CD4-positive, alpha-beta T cell treated with Interleukin-2 at 100 ng/mL for 4 hours (primary cell): Measurements from ENCODE around the gene TMEM163.

ENCODE experiments used
- DNase-seq: peaks from one replicate; pipeline ENCODE4 v3.0.0-alpha.2; 2020; ENCODE audit warnings: low spot score

The TMEM163 gene

DNA sequence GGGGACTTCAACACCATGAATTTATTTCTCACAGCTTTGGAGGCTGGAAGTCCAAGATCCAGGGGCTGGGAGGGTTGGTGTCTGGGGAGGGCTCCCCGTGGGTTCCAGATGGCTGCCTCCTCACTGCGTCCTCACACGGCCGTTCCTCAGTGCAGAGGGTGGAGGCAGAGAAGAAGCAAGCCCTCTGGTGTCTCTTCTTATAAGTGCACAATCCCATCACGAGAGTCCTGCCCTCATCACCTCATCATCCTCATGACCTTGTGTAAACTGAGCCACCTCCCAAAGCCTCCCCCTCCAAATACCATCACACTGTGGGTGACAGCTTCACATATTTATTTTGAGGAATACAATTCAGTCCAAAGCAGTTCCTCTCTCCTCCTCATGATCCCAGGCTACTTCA is 26.3 kb downstream of the TMEM163 start:
- peak; percentile 31 for DNase-seq

GRCh38 chr2:134690629-134691215 is 28.1 kb downstream of the TMEM163 start:
- DNase-seq = no peak

GRCh38 chr2:134689315-134689714 is 29.5 kb downstream of the TMEM163 start:
- no peak for DNase-seq

DNA sequence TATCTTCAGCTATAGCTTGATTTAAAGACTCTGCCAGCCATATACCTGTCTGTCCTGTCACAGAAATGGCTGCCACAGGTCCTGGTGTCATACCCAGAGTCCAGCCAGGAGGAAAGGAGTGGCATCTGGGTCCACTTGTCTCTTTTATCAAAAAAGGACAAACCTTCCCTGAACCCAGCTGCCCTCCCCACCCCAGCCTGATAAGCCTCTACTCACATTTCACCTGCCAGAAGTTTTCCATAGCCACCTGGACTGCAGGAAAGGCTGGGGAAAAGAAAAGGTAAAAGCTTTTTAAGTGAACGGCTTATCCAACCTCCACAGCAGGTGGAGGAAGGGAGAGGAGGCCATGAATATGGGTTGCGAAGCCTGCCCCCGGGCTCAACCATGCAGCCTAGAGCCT is 32.8 kb downstream of the TMEM163 start:
- DNase-seq = no peak

- peak; percentile 48 for DNase-seq
Observed at GRCh38 chr2:134683561-134684112, 35.2 kb downstream of the TMEM163 start.

DNA sequence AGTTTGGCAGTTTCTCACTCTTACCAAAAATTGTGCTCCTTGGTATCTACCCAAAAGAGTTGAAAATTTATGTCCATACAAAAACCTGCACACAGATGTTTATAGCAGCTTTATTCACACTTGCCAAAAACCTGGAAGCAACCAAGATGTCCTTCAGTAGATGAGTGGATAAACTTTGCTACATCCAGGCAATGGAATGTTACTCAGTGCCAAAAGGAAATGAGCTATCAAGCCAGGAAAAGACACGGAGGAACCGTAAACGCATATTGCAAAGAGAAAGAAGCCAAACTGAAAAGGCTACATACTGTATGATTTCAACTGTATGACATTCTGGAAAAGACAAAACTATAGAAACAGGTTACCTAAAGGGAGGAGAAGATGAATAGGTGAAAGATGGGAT is 36.1 kb downstream of the TMEM163 start:
- no peak for DNase-seq

- no peak for DNase-seq
Observed at GRCh38 chr2:134681201-134681600, 37.6 kb downstream of the TMEM163 start.

DNA sequence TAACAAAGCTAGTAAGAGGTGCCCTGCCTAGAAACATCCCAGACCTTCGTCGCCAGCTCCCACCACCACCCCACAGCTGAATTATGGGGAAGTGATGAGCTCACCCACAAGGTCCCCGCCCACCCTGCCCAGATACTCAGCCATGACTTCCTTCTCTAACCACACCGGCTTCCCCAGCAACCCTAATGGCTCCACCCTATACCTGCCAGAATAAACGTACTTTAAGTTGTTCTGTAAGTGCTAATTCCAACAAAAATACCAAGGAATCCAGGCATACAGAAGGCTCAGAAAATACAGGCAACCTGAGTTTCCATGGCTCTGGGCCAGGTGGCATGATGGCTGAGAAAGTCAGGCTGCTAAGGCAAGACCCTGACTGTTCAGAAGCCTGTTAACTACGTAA is 39.1 kb downstream of the TMEM163 start:
- peak; percentile 45 for DNase-seq

DNA sequence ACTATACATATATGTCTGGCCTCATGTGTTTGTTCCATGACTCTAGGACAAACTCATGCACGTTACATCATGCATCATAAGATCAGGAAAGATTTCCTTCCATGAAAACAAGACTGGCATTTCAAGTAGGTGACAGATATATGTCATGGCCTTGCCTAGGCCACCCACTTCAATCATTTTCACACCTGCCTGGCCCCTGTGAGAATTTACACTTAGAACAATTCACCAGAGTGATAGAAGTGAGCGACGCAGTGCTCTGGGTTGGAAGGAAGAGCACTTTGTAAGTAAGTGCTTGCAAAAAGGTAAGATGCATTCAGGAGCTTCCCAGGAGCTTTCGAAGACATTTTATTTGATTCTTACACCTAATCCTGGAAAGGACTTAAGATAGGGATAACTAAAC is 39.5 kb downstream of the TMEM163 start:
- DNase-seq = no peak

DNA sequence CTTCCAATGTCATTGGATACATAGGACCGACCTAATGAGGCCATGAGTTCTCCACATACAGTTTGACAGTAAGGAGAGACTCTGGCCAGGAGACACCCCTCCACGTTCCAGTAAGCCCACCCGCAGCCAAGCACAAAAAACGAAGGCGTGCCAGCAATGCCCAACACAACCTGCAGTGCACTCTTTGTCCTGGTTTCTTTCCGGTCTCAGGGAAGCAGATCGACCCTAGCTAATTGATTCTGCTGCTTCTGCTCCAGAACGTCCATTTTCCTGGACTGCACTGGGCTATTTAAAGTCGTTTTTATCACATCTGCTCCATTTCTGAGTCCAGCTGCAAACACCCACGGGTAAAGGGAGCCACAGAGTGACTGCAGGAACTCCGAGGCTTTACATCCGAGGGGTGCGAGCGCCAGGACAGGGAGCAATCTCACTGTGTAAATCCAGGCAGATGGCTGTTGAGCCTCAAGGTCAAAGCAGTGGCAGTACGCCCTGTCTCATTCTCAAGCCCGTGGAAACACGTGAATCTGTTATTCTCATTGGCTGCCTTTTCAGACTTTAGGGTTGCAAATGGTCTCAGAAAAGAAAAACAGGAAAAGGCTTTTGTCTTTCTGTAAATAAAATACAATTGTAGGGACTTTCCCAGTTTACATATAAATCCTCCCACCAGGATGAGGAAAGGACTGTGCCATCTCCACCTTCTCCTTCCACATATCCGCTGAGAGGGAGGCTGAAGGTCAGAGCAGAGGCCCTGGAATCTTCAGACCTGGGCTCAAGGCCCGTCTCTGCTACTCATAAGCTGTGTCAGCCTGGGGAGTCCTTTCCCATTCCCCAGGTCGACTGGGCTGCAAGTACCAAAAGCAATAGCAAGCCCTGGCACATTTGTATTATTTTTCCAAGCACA is 40.7 kb downstream of the TMEM163 start:
- DNase-seq = no peak

DNA sequence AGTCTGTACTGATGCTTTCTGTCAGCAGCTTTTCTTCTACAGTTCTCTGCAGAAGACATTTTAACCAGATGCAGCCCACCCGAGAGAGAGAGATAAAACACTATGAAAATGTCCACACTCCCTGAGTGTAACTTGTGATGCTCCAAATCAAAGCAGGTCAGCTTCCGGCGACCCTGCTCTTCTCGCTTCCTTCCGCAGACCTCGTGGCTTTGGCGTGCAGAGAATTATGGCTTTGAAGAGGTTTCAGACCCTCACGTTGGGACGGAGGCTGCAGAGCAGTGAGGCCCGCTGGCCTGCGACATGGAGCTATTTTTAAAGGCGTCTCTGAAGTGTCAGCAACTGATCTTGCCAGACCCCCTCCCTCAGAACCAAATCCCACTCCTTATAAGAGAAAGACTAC is 41.8 kb downstream of the TMEM163 start:
- no peak for DNase-seq

GRCh38 chr2:134675314-134675713 is 43.5 kb downstream of the TMEM163 start:
- no peak for DNase-seq

GRCh38 chr2:134674687-134675086 is 44.1 kb downstream of the TMEM163 start:
- DNase-seq = no peak

GRCh38 chr2:134671513-134671912 is 47.3 kb downstream of the TMEM163 start:
- peak; percentile 32 for DNase-seq

DNA sequence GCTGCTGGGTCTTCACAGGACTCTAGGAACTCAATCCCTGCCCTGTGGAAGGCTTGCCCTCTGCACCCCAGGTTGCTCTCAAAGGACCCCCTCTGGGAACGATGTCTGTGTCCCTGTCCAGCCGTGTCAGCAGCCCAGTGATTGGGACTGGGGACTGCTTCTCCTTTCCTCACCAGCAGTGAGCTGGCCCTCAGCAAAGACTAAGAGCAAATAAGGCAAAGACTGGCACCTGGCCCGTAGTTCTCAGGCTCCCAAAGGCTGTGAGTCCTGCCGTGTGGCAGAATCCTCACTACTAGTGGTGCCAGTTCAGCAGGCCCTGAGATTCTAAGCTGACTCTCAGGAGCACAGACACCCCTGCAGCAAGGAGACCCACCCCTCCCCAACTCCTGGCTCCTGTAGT is 47.8 kb downstream of the TMEM163 start:
- DNase-seq = no peak

GRCh38 chr2:134669731-134670669 is 48.8 kb downstream of the TMEM163 start:
- peak; percentile 67 for DNase-seq

DNA sequence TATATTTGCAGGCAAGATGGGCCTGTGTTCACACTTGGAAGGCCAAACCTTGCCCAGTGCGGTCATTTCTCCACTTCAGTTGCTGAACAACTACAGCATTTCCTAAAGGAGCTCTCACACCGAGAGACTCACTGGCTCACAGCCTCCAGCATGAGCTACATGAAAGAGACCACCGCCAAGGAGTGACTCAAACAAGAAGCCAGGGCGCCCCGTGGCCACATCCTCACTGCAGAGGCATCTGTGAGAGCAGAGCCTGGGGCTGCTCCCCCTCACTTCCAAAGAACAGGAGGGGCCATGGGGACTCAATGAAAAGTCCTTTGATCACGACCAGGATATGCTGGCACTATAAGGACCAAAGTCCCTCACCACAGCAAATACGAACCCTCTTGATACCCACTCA is 50.0 kb downstream of the TMEM163 start:
- peak; percentile 78 for DNase-seq

DNA sequence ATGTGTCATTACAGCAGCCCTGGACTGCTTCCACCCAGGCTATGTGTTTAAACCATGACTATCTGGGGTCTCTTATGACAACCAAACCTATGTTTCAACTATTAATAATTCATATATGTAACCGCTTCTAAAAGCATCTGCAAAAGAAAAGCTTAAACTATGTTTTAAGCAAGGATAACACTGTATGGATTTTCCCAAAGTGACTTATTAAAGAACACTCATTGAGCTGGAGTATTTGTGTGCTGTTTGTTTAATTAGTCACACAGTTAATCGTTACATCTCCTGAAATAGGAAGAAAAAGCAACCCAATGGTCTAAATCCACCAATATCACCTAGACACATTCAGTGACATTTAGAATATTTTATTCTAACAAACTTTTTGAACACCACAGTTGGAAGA is 51.3 kb downstream of the TMEM163 start:
- no peak for DNase-seq

- DNase-seq = no peak
Observed at GRCh38 chr2:134667081-134667480, 51.7 kb downstream of the TMEM163 start.

- no peak for DNase-seq
Observed at GRCh38 chr2:134665727-134666506, 52.9 kb downstream of the TMEM163 start.
